Lower lobe of right lung (tissue), 2 donors: ENCODE measurements around the gene HK2. TPM values are rescaled to one million over a fixed set of nuclear protein-coding genes. Genes with fewer than 3 reads are reported as not detected.

Source experiments
- ATAC-seq, 2 donors: fragments of 200-7000 bp; cut with Tn5 transposase; one replicate each; pipeline ENCODE4 v1.9.1; 2020 to 2022; ENCODE audit warnings: mild to moderate bottlenecking in 2 of 2, moderate library complexity in 2 of 2
- DNase-seq: peaks from one replicate; pipeline ENCODE4 v3.0.0-alpha.2; 2020
- H3K27ac ChIP-seq: fragments of 200-600 bp; one replicate; pipeline ENCODE4 v1.8.0; 2022
- H3K27me3 ChIP-seq: fragments of 200-600 bp; one replicate; pipeline ENCODE4 v1.8.0; 2022; ENCODE audit warnings: low read depth
- H3K36me3 ChIP-seq: fragments of 200-600 bp; one replicate; pipeline ENCODE4 v1.8.0; 2022; ENCODE audit warnings: mild to moderate bottlenecking
- H3K4me1 ChIP-seq: fragments of 200-600 bp; one replicate; pipeline ENCODE4 v1.8.0; 2022
- H3K4me3 ChIP-seq: fragments of 200-600 bp; one replicate; pipeline ENCODE4 v1.8.0; 2022; ENCODE audit warnings: mild to moderate bottlenecking
- H3K9me3 ChIP-seq: fragments of 200-600 bp; one replicate; pipeline ENCODE4 v1.8.0; 2022
- CTCF ChIP-seq: fragments of 200-600 bp; IDR thresholded peaks from one replicate; pipeline ENCODE4 v1.8.0; 2022; ENCODE audit warnings: antibody characterized with exemption, mild to moderate bottlenecking
- intact Hi-C: fragments of 100-400 bp; cut with DNase I; formaldehyde crosslinking; loops from one replicate; pipeline ENCODE4 v1.11.0; 2022
- total RNA-seq: library from RNA; stranded (reverse); fragmentation: NEBNext Ultra II Directional; extraction: Animal tissue kit (Norgen Biotek cat#: 25700); gene quantifications from one replicate; pipeline ENCODE4 v1.2.1, GENCODE V29; 2021
- donor health status: DM: no; HTN: yes; CAD: no; lungs with severe emphysema.

Gene HK2
- total RNA-seq, 1 donor from 2014 or later, result 86.7 TPM

GRCh38 chr2:74941284-74941683 lies 107.4 kb downstream of the HK2 start:
- no peak for TF ChIP-seq CTCF
- intact Hi-C loops, result no loop called here
- DNase-seq (no peak), ATAC-seq (no peak)
- no peak overlapping the region for H3K4me3 ChIP-seq
- no peaks in the 10 kb centered on the region for H3K36me3 ChIP-seq
- H3K4me1 ChIP-seq, result no peaks in the 10 kb centered on the region
- H3K27ac ChIP-seq, result no peak overlapping the region
- no peaks in the 10 kb centered on the region for H3K9me3 ChIP-seq
- H3K27me3 ChIP-seq, result no peaks in the 10 kb centered on the region

GRCh38 chr2:74942263-74942662 lies 108.3 kb downstream of the HK2 start:
- Histone ChIP-seq H3K27ac (no peak overlapping the region), H3K4me1 (no peaks in the 10 kb centered on the region), H3K27me3 (no peaks in the 10 kb centered on the region), H3K36me3 (no peaks in the 10 kb centered on the region), H3K9me3 (no peaks in the 10 kb centered on the region), H3K4me3 (no peak overlapping the region)
- intact Hi-C loops, result no loop called here
- ATAC-seq (no peak), DNase-seq (no peak)
- no peak for TF ChIP-seq CTCF

Other genes starting within 250 kb of the HK2 start
- gene M1AP, start 185.8 kb upstream of the HK2 start, total RNA-seq, result 1.8 TPM
- 12.0 TPM for gene SEMA4F, start 179.9 kb upstream of the HK2 start, total RNA-seq
- gene POLE4, start 124.5 kb downstream of the HK2 start, total RNA-seq, result 65.4 TPM